K562 (cell line): ENCODE results near the gene MDK. TPM values are rescaled to one million over a fixed set of nuclear protein-coding genes. Genes with fewer than 3 reads are reported as not detected.

Experiments
- DDX20 ChIP-seq: fragments of 450-650 bp; IDR thresholded peaks from 2 replicates; pipeline ENCODE4 v1.6.1; 2016; ENCODE audit warnings: missing genetic modification characterization, low read depth, mild to moderate bottlenecking, missing compliant biosample characterization, moderate library complexity
- ZNF124 ChIP-seq: sonication (generic); formaldehyde crosslinking; IDR thresholded peaks from 2 replicates; pipeline ENCODE4 v1.8.1; 2022; ENCODE audit warnings: missing genetic modification reagents
- ZNF408 ChIP-seq: fragments of 250-450 bp; sonication (Bioruptor Pico); IDR thresholded peaks from 2 replicates; pipeline ENCODE4 v1.4.0; 2020; ENCODE audit warnings: low read depth, mild to moderate bottlenecking, moderate library complexity
- polyA plus RNA-seq, 8 experiments: library from polyadenylated mRNA; depleted of rRNA in 4 of 8; stranded (reverse) in 5 of 8; unstranded in 3 of 8; fragments of >200 nt; fragmentation: Nextera tagmentation in 2 of 8; fragmentation: Illumina TruSeq in 1 of 8; extraction: Ambion mirVana in 2 of 8; extraction: Trizol in 1 of 8; gene quantifications; 2 replicates each; pipeline versions ENCODE4 v1.2.1 to v1.2.3, GENCODE V29; 2011 to 2014; ENCODE audit warnings: inconsistent platforms in 1 of 8, missing spikeins in 1 of 8
- total RNA-seq, 7 experiments: library from RNA; depleted of rRNA in 6 of 7; stranded (reverse); fragments of >200 nt in 6 of 7; fragmentation: Illumina TruSeq in 2 of 7; extraction: Trizol in 2 of 7; gene quantifications; 2 replicates each; pipeline versions ENCODE4 v1.2.1 to v1.2.3, GENCODE V29; 2011 to 2021; ENCODE audit warnings: low replicate concordance in 1 of 7
- TF ChIP-seq, protein P1 (sequence below): fragments of 450-650 bp; IDR thresholded peaks from 2 replicates; pipeline ENCODE4 v1.6.1; 2017; ENCODE audit warnings: mild to moderate bottlenecking, moderate library complexity
- TF ChIP-seq, protein P2 (sequence below): fragments of 450-650 bp; formaldehyde crosslinking; IDR thresholded peaks from 2 replicates; pipeline ENCODE4 v1.4.0; 2020; ENCODE audit warnings: mild to moderate bottlenecking, moderate library complexity
- TF ChIP-seq, protein P3 (sequence below): sonication (generic); formaldehyde crosslinking; IDR thresholded peaks from 2 replicates; pipeline ENCODE4 v1.9.0; 2022; ENCODE audit warnings: mild to moderate bottlenecking, missing genetic modification reagents
- TF ChIP-seq, protein P4 (sequence below): fragments of 200-800 bp; sonication (Bioruptor generic); IDR thresholded peaks from 2 replicates; pipeline ENCODE4 v1.6.1; 2017; ENCODE audit warnings: missing genetic modification characterization, missing compliant biosample characterization
- TF ChIP-seq, protein P5 (sequence below): fragments of 250-450 bp; sonication (Bioruptor Pico); IDR thresholded peaks from 2 replicates; pipeline ENCODE4 v1.5.0; 2021; ENCODE audit warnings: mild to moderate bottlenecking, moderate library complexity
- TF ChIP-seq, protein P6 (sequence below): sonication (generic); formaldehyde crosslinking; IDR thresholded peaks from 2 replicates; pipeline ENCODE4 v1.8.0; 2022; ENCODE audit warnings: mild to moderate bottlenecking, missing genetic modification reagents

MDK gene
- total and polyA plus RNA-seq, 9 of the 15 experiments (the other 6 are each of a cell fraction or from before 2014, with no cell fraction given), result 20.7 to 700 (median 350) TPM

DNA sequence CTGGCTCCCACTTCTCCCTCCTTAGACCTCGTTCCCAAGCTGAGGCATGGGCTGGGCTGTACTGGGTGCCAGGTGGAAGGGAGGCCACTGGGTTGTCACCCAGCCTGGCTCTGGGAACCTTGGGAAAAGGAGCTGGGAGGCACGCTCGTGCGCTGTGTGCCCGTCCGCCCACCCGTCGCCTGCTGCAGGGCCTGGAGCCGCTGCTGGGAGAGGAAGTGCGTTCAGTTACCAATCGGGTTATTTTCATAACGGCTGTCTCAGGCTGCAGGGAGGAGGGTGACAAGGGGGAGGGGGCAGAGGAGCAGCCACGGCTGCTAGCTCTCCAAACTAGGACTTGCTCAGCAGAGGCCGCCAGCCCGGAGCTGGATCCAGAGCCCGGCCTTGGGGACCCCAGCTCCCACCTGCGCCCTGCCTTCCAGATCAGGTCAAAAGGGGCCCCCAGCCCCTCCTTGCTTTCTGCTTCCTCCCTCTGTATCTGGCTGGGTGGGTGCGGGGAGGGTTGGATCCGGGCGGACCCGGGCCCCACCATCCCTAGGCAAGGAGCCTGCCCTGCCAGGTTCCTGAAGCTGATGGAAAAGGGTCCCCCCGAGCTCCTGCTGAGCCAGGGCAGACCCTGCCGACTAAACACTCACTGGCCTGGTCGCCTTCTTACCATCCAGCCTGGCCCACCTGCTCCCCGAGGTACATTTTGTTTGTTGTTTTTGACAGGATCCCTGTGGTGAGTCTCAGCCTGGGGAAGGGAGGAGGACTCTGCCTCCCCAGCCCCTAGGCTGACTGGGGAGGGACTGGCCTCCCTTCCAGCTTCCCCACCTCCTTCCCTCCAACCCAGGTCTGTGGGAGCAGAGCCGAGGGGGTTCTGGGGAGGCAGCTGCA lies 19.9 kb upstream of the MDK start (continued):
- TF ChIP-seq, protein P1, sequence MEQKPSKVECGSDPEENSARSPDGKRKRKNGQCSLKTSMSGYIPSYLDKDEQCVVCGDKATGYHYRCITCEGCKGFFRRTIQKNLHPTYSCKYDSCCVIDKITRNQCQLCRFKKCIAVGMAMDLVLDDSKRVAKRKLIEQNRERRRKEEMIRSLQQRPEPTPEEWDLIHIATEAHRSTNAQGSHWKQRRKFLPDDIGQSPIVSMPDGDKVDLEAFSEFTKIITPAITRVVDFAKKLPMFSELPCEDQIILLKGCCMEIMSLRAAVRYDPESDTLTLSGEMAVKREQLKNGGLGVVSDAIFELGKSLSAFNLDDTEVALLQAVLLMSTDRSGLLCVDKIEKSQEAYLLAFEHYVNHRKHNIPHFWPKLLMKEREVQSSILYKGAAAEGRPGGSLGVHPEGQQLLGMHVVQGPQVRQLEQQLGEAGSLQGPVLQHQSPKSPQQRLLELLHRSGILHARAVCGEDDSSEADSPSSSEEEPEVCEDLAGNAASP, result no peak
- TF ChIP-seq, protein P2, sequence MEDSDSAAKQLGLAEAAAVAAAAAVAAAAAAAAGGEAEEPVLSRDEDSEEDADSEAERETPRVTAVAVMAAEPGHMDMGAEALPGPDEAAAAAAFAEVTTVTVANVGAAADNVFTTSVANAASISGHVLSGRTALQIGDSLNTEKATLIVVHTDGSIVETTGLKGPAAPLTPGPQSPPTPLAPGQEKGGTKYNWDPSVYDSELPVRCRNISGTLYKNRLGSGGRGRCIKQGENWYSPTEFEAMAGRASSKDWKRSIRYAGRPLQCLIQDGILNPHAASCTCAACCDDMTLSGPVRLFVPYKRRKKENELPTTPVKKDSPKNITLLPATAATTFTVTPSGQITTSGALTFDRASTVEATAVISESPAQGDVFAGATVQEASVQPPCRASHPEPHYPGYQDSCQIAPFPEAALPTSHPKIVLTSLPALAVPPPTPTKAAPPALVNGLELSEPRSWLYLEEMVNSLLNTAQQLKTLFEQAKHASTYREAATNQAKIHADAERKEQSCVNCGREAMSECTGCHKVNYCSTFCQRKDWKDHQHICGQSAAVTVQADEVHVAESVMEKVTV (CRISPR knock-in tag), result no peak
- TF ChIP-seq DDX20 (tag) (no peak), ZNF408 (CRISPR knock-in tag) (no peak), ZNF124 (CRISPR knock-in tag) (no peak)
- TF ChIP-seq, protein P3, sequence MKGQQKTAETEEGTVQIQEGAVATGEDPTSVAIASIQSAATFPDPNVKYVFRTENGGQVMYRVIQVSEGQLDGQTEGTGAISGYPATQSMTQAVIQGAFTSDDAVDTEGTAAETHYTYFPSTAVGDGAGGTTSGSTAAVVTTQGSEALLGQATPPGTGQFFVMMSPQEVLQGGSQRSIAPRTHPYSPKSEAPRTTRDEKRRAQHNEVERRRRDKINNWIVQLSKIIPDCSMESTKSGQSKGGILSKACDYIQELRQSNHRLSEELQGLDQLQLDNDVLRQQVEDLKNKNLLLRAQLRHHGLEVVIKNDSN (CRISPR knock-in tag), result no peak
- TF ChIP-seq, protein P4, sequence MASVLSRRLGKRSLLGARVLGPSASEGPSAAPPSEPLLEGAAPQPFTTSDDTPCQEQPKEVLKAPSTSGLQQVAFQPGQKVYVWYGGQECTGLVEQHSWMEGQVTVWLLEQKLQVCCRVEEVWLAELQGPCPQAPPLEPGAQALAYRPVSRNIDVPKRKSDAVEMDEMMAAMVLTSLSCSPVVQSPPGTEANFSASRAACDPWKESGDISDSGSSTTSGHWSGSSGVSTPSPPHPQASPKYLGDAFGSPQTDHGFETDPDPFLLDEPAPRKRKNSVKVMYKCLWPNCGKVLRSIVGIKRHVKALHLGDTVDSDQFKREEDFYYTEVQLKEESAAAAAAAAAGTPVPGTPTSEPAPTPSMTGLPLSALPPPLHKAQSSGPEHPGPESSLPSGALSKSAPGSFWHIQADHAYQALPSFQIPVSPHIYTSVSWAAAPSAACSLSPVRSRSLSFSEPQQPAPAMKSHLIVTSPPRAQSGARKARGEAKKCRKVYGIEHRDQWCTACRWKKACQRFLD, result peak; percentile 76; the same call in 1 of the 2 replicates
- TF ChIP-seq, protein P5, sequence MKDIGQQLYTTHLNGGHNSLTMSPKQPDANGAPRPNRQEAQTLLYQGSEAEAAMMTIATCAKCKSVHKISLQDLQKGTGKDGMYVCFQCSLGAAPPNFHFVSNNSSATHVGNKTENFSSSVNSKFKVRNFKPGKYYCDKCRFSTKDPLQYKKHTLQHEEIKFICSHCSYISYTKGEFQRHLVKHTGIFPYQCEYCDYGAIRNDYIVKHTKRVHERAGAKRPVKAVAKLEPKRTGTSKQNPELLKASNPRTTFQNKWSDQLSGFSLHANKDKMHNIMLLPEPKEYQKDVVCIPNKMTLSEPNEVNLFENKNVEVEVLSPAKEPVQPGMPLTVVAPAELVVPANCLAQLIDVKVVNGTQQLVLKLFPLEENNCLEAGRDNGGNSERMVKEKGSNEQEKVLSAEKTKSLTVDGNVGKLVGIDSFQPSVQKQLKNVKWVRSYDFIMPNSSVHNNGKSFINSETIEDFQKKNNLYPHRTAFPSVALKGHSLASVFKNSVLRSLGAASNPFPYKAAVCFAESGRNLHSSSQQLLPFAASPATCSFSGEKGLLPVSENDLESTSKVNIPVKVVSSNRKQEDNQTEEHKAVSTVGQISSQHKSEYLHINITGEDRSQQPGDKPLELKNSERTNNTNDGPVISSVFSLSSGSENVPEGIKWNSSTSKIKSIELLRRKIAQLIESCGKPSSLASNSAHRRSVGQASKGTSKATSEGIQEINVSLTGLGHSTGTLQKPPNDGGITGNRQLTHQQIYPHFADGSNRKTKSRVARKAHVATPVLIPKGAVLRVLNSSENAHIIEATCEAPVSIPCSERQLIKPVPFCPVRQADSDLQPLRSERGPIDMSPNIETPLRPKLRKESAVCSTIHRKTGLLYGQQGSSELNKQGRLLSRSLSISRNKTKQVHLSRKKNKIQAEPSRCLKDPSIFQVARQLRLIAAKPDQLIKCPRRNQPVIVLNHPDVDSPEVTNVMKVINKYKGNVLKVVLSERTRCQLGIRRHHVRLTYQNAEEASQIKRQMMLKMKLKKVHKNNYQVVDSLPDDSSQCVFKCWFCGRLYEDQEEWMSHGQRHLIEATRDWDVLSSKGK, result no peak
- TF ChIP-seq, protein P6, sequence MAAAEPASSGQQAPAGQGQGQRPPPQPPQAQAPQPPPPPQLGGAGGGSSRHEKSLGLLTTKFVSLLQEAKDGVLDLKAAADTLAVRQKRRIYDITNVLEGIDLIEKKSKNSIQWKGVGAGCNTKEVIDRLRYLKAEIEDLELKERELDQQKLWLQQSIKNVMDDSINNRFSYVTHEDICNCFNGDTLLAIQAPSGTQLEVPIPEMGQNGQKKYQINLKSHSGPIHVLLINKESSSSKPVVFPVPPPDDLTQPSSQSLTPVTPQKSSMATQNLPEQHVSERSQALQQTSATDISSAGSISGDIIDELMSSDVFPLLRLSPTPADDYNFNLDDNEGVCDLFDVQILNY (CRISPR knock-in tag), result no peak
